GM23338 (cell line): ENCODE data around the gene RAB11FIP3.

ENCODE experiments used
- CREB1 ChIP-seq: fragments of 250-450 bp; sonication (Bioruptor Pico); IDR thresholded peaks from 2 replicates; pipeline ENCODE4 v1.5.0; 2020; ENCODE audit warnings: low read depth, mild to moderate bottlenecking, moderate library complexity
- CTCF ChIP-seq, 2 experiments: fragments of 200-600 bp in 1 of 2; sonication (generic) in 1 of 2; conservative IDR thresholded peaks; 2 replicates each; pipeline versions ENCODE4 v1.5.1 to v1.6.1; 2016 to 2017; ENCODE audit warnings: antibody characterized with exemption in 2 of 2, low read depth in 2 of 2, mild to moderate bottlenecking in 2 of 2, moderate library complexity in 1 of 2
- ETS1 ChIP-seq: IDR thresholded peaks from 2 replicates; pipeline ENCODE4 v1.6.1; 2016; ENCODE audit warnings: antibody characterized with exemption
- EZH2 ChIP-seq: fragments of 200-600 bp; sonication (generic); IDR thresholded peaks from one replicate; pipeline ENCODE4 v1.8.0; 2017; ENCODE audit warnings: antibody characterized with exemption, mild to moderate bottlenecking, low read depth; ENCODE audit not compliant: unreplicated experiment
- EZH2phosphoT487 ChIP-seq: fragments of 200-600 bp; sonication (generic); IDR thresholded peaks from one replicate; pipeline ENCODE4 v1.8.1; 2018; ENCODE audit warnings: antibody characterized with exemption; ENCODE audit not compliant: unreplicated experiment
- JUNB ChIP-seq: IDR thresholded peaks from one replicate; pipeline ENCODE4 v1.6.1; 2016; ENCODE audit warnings: antibody characterized with exemption; ENCODE audit not compliant: unreplicated experiment
- NANOG ChIP-seq: IDR thresholded peaks from 2 replicates; pipeline ENCODE4 v1.6.1; 2016; ENCODE audit warnings: antibody characterized with exemption, borderline replicate concordance
- POLR2AphosphoS5 ChIP-seq: IDR thresholded peaks from 2 replicates; pipeline ENCODE4 v1.6.1; 2016; ENCODE audit warnings: antibody characterized with exemption, low read depth
- REST ChIP-seq: IDR thresholded peaks from one replicate; pipeline ENCODE4 v1.6.1; 2018; ENCODE audit warnings: antibody characterized with exemption; ENCODE audit not compliant: unreplicated experiment
- STAT1 ChIP-seq: IDR thresholded peaks from one replicate; pipeline ENCODE4 v1.6.1; 2016; ENCODE audit warnings: antibody characterized with exemption; ENCODE audit not compliant: unreplicated experiment

GRCh38 chr16:500709-501108, 75.3 kb downstream of the RAB11FIP3 start:
- no peak for TF ChIP-seq EZH2phosphoT487
- TF ChIP-seq CTCF (conservative IDR thresholded peaks at IDR 0.05; ENCODE audit: low read depth in 2 of 2): no peak
- TF ChIP-seq POLR2AphosphoS5: no peak
- TF ChIP-seq NANOG: no peak
- TF ChIP-seq ETS1: no peak
- TF ChIP-seq EZH2: no peak
- TF ChIP-seq CREB1: no peak
- TF ChIP-seq JUNB: no peak
- no peak for TF ChIP-seq STAT1
- TF ChIP-seq REST: no peak
